ENCODE results near the gene PLA2G2C.

DNA sequence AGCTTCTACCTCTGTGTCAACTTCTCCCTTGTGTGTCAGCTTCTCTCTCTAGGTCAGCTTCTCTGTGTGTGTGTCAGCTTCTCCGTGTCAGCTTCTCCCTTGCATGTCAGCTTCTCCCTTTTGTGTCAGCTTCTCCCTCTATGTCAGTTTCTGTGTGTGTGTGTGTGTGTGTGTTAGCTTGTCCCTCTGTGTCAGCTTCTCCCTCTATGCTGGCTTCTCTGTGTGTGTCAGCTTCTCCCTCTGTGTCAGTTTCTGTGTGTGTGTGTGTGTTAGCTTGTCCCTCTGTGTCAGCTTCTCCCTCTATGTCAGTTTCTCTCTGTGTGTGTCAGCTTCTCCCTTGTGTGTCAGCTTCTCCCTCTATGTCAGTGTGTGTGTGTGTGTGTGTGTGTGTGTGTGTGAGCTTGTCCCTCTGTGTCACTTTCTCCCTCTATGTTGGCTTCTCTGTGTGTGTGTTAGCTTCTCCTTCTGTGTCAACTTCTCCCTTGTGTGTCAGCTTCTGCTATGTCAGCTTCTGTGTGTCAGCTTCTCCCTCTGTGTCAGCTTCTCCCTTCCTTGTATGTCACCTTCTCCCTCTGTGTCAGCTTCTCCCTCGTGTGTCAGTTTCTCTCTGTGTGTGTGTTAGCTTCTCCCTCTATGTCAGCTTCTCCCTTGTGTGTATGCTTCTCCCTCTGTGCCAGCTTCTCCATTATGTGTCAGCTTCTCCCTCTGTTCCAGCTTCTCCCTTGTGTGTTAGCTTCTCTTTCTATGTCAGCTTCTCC lies 6.8 kb downstream of the PLA2G2C start:
- TF ChIP-seq, protein P1, sequence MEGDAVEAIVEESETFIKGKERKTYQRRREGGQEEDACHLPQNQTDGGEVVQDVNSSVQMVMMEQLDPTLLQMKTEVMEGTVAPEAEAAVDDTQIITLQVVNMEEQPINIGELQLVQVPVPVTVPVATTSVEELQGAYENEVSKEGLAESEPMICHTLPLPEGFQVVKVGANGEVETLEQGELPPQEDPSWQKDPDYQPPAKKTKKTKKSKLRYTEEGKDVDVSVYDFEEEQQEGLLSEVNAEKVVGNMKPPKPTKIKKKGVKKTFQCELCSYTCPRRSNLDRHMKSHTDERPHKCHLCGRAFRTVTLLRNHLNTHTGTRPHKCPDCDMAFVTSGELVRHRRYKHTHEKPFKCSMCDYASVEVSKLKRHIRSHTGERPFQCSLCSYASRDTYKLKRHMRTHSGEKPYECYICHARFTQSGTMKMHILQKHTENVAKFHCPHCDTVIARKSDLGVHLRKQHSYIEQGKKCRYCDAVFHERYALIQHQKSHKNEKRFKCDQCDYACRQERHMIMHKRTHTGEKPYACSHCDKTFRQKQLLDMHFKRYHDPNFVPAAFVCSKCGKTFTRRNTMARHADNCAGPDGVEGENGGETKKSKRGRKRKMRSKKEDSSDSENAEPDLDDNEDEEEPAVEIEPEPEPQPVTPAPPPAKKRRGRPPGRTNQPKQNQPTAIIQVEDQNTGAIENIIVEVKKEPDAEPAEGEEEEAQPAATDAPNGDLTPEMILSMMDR (IDR thresholded peaks at IDR 0.05) = no peak
- no peak for TF ChIP-seq POLR2AphosphoS5 (IDR thresholded peaks at IDR 0.05)
